T follicular helper cell (primary cell): ENCODE measurements around the gene NDC80.

ENCODE experiments used
- DNase-seq: peaks from one replicate; pipeline ENCODE4 v3.0.0-alpha.2; 2020; ENCODE audit warnings: low read depth

NDC80 gene

DNA sequence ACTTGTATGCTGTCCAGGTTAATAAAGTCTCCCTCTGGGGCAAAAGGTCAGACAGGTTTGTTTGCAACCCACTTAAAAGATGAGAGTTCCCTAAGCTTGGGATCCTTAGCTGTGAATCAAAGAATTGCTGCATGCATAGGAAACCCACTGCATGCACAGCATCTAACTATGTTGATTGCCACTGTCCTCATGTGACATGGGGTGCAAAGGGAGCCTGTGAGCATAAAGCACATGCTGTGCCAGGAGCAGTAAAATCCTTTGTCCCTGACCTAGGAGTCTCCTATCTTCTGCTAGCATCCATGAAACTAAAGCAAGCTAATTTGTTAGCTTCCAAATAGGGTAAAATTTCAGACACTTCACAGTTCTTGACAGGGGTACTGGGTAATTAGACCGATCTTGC, 13.8 kb upstream of the NDC80 start:
- no peak for DNase-seq

DNA sequence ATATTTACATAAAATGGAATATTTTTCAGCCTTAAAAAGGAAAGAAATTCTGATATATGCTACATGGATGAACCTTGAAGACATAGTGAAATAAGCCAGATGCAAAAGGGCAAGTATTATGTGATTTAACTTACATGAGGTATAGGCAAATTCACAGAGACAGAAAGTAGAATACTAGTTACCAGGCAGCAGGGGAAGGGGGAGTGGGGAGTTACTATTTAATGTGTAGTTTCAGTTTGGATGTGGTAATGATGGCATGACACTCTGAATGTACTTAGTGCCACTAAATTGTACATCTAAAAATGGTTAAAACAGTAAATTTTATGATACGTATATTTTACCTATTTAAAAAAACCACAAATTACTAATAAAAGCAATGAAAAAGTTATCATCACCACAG, 12.1 kb upstream of the NDC80 start:
- no peak for DNase-seq

DNA sequence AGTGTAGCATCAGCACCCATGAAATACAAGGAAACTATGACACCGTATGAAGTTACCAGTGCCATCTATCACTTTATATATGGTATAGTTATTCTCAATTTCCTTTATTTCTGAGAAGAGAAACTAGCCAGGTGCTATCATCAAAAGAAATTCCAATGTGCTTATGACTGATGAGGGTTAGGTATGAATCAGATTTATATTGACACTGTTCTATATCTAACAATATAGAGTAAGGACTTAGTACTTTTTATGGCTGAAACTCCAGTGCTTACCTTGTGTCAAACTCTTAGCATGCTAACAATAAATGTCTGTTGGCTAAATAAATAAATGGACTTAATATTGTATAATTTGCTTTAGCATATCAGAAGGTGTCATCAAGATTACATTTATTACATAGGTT, 7.0 kb upstream of the NDC80 start:
- DNase-seq = no peak

DNA sequence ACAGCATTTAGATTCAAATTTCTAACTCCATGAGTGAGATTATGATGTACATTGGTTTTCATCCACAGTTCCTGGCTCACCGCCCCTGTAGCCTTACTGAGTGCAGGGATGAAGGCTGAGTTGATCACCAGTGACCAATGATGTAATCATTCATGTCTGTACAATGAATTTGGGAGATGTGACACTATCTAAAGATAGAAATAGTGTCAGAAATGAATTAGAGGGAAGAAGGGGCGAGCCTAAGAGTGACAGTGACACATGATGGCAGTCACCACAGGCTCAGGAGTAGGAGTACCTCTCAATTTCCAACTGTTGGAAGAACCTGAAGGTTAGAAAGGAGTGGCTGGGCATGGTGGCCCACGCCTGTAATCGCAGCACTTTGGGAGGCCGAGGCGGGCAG, 3.2 kb upstream of the NDC80 start:
- no peak for DNase-seq

DNA sequence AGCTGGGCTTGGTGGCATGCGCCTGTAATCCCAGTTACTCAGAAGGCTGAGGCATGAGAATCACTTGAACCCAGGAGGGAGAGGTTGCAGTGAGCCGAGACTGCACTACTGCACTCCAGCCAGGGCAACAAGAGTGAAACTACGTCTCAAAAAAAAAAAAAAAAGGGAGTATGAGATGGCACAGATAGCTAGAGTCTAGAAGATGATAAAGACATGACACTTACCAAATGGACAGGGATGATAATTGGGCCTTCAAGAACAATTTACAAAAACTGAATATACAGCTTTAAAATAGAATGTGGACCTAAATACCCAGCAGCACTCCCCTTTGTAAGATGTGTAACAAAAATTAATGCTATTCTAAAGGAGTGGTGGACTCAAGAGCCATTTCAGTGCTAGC, 2.8 kb upstream of the NDC80 start:
- no peak for DNase-seq

DNA sequence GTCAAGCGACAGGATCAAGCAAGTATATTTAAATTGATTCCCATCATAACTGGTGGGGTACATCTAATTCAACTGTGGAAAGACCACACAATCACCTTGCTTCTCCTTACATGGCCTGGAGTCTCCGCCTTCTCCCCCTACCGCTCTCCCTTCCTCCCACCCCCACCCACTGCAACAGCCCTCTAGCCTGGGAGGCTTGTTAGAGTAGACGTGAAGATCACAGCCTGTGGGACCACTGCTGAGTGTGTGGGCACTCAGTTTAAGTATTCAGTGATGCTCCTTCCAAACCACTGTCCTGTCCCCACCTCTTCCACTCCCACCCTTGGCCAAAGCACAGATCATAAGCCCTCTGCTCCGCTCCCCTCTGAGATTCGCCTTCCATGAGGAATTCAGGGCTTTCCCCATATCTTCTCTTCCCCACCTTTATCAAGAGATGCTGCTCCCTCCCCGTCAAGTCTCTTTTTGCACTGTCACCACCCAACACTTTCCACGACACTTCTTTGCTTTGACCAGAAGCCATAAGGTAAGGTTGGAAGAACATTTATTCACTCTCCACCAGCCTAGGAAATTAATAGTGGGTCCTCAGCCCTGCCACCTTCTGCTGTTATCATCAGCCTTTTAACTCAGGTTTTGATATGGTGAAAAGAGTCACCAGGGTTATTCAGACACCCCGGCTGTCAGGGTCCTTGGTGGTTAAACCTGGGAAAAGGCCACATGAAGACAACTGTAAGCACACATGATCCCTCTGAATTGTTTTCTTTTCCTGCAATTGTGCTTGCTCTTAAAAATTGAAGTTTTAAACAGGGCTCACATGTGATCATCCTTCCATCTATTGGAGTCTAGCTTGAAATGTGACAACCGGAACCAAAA, 1.8 kb upstream of the NDC80 start:
- no peak for DNase-seq

DNA sequence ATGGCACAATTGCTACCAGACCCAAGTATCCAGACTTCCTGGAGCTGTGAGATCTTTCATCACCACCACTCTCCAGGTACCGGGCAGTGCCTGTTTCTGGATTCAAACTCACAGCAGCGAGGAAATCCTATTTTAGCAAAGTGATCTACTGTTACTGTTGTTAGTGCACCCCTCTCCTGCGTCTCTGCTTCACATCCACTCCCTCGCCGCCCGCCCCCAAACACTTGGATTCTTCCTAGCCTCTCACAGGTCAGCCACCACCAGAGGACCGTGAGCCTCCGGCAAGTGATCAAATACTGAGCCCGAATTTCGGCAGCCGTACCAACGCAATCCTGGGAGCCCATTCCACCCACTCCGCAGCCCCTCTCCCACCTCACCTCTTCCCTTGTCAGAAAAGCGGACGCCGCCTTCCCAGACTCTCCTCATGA, 571 bp upstream of the NDC80 start:
- peak; percentile 48 for DNase-seq

DNA sequence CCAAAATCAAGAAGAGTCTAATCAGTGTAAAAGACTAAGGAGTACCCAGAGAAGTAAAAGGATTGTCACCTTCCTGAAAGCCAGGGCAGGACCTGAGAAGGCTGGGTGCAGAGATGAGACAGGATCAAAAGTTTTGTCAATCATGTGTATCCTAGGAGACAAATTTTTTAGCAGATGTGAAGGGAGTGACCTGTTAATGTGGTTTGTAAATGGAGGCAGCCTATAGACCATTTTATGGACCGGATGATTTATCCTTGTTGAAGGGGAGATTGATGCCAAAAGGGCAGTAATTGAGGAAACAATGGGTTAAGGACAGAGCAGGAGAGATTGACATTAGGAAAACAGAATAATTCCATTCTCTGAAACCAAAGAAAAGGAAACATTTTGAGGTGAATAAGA, 813 bp downstream of the NDC80 start:
- no peak for DNase-seq

DNA sequence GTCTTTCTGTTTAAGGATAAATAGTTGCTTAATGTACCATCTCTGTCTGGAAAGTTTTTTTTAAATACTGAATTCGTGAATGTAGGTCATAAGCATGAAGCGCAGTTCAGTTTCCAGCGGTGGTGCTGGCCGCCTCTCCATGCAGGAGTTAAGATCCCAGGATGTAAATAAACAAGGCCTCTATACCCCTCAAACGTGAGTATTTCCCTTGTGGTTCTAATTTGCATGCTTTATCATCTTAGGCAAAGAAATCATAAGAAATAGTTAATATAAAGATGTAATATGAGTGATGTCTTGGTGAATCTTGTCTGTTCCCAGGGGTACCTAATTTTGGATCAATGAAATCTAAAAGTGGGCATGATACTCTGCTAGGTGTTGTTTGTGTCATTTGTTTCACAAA, 1.5 kb downstream of the NDC80 start:
- DNase-seq = no peak

DNA sequence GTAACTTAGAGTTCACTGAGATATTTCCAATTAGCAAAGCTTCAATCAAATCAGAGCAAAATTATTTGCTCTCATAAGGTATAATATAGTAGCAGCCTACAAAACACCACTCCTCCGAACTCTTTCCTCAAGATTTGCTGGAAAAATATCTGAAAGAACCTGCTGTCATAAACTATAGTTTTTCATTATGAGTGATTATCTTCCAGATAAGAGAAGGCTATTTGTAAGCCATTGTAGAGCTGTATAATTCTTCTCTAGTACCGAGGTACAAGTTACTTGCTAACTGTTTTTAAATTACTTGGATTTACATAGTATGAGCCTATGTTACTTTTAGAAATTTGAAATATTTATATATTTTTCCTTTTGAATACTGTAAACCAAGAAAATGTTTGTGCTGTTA, 2.1 kb downstream of the NDC80 start:
- DNase-seq = no peak

DNA sequence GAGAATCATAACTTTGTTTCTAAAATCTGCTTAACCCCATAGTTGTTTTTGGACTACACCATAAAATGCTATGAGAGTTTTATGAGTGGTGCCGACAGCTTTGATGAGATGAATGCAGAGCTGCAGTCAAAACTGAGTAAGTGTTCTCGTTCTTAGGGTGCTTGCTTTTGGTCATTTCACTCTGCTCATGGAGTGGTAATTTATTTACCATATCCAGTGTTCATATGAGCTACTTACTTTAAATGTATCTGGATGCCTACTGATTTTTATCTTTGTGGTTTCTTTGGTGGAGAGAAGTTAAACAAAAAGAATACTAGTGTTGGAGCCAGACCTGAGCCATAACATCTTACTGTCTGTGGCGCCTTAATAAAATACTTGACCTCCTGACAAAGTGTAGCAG, 16.4 kb downstream of the NDC80 start:
- DNase-seq = no peak

DNA sequence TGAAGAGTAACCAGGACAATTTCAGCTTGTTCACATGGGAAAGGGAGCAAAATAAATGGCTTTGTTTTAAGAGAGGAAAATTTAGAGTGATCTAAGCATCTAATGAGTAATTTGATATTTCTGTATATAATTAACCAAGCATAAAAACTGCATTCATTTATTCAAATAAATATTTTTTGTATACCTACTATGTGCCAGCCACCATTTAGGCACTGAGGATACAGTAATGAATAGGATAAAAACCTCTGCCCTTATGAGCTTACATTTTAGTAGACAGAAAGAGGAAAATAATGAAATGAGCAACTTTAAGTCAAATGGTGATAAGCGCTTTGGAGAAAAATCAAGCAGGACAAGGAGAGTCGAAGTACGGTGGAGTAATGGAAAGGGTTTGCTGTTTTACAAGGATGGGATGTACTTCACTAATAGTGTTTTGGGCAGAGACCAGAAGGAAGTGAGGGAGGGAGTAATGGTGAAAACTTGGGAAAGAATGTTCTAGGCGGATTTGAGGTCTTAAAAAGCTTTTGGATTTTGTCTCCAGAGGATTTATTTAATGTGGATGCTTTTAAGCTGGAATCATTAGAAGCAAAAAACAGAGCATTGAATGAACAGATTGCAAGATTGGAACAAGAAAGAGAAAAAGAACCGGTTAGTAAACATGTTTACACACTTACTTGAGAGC, 17.4 kb downstream of the NDC80 start:
- DNase-seq = no peak

DNA sequence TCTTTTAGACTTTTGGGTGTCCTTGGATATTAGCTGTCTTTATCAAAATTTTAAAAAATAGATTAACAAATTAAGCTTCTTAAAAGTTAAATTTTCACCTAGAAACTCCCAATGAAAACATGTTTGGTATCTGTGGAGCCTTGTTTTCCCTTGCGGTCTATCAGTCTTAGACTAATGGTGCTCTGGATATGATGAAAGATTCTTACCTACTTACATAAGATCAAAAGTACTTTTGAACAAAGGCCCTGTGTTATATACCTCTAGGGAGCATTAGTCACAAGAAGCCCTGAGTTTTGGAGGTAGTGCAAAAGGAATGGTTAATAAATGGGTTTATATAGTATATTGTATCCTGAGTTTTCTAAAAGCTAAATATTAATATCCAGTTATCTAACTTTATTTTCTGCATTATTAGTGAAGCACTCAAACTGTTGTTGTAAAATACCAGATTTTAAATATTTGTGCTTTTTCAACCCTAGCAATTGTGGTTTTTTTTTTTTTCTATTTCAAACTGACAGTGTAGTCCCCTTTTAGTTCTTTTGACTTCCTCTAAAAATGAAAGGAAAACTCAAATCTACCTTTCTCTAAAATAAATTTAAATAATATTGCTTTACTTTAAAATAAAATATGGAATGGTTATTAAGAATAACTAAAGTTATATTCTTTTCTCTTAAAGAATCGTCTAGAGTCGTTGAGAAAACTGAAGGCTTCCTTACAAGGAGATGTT, 18.1 kb downstream of the NDC80 start:
- no peak for DNase-seq

DNA sequence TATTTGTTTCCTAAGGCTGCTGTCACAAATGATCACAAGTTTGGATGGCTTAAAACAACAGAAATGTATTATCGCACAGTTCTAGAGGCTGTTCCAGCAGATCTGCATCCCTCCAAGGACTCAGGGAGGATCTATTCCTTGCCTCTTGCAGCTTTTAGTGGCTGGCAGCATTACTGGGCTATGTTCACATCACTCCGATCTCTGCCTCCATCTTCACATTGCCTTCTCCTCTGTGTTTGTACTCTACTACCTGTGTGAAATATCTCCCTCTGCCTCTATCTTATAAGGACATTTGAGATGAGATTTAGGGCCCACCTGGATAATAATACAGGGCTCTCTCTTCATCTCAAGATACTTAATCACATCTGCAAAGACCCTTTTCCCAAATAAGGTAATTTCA, 18.9 kb downstream of the NDC80 start:
- no peak for DNase-seq

DNA sequence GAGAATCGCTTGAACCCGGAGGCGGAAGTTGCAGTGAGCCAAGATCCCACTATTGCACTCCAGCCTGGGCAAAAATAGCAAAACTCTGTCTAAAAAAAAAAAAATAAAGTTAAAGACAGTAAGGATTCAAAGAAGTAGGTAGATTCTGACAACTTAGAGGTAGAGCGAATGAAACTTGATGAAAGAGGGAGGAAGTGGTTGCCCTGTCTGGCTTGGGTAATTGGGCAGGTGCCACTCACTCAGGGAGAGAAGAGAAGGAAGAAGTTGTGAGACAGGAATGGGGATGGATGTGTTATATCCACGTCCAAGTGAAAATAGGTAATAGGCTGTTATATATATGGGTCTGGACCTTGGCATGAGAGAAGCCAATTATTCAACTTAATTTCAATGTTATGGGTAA, 26.3 kb downstream of the NDC80 start:
- no peak for DNase-seq

DNA sequence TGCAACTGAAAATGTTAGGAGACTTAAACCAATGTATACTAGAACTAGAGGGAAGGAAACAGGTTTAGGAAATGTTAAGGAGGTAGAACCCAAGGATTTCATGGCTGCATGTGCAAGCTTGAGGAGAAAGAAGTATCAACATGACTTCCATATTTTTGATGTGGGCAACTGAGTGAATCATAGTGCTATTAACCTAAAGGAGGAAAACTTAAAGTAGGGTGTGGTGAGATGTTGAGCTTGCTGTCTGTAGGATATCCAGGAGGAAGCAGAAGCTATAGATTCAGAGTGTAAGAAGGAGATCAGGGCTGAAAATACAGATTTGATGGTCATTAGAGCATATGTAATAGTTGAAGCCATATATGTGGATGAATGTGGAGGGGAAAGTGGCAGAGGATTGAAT, 31.5 kb downstream of the NDC80 start:
- no peak for DNase-seq

DNA sequence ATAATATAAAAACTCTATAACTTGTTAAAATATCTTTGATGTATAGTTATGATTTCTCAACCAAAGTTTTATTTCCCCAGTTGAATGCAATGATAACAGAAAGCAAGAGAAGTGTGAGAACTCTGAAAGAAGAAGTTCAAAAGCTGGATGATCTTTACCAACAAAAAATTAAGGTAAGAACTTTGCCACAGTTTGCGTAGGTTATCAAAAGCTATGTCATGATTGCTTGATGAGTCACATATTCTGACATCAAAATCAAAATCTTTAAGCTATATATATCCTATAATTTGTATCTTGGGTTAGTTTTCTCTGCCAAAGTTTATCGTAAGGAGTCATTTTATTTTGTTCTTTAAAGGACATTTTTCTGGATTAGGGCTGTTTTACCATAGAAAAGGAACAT, 35.0 kb downstream of the NDC80 start:
- DNase-seq = no peak

DNA sequence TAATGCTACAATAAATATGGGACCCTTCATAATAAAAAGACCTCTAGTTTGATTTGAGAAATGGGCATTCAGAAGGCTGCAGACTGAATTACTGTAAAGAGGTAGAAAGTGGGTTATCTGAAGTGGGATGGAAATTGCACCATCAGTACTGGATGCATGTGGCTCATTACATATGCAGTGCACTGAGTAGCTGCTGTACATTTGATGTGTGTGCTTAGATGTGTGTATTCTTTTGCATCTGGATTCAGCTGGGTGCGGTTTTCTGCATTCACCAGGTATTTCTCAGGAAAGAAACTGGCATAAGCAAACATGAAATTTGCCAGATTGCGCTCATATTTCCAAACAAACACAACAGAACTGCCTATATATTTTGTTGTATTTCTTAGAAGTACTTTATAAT, 38.2 kb downstream of the NDC80 start:
- no peak for DNase-seq

DNA sequence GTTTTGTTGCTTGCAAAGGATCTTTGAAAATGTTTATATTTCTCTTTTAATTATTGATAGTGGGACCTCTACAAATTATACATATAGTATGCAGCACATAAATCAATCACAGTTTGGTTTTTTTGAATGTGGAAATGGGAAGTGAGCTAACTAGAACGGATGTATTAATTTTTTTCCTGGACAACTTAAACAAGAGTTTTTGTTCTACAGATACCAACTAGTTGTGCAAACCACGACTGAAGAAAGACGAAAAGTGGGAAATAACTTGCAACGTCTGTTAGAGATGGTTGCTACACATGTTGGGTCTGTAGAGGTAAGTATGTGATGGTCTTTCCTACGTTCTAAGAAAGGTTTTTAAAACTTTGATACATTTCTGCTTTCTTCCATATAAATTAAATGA, 39.2 kb downstream of the NDC80 start:
- no peak for DNase-seq

DNA sequence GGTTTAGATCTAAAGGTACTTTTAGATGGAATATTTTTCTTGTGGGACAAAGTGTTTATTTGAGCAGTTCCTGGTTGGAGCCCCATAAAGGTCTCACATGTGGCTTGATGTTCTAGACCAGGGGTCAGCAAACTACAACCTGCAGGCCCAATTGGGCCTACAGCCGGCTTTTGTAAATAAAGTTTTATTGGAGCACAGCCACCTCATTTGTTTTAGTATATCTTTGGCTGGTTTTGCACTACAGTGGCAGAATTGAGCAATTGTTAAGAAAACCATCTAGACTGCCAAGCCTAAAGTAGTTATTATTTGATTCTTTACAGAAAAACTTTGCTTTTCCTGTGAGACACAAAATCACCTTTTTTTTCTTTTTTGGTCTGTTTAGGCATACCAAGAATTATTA, 41.6 kb downstream of the NDC80 start:
- no peak for DNase-seq

DNA sequence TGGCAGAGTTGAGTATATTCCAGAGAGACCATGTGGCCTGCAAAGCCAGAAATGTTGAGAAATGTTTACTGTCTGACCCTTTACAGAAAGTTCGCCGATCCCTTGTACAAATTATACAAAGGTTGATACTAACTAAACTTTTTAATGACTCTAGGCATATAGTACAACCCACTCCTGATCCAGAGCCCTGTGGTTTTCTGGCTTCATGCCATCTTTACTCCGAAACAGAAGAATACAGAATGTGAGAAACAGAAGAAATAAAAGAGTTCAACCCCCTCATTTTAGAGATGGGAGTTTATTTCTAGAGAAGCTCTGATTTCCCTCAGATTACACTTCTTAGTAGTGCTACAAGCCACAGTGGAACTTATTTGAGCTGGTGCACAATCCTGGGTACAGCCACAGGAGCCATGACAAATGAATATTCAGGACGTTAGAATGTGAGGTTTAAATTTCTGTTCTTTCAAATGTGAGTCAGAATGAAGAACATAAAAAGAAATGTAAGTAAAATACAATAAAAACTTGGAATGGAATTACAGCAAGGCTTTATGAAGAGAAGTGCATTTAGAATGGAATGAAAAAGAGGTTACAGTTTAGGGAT, 46.1 kb downstream of the NDC80 start:
- no peak for DNase-seq

DNA sequence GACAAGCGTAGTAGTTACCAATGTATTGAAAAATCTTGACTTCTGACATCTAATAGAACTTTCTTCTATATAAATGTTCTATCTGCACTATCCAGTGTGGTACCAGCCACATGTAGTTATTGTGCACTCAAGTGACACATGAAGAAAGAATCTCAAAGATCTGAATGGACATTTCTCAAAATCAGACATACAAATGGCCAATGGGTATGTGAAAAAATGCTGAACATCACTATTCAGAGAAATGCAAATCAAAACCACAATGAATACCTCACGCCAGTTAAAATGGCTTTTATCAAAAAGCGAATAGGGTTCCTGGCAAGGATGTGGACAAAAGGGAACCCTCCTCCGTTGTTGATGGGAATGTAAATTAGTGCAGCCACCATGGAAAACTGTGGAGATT, 46.7 kb downstream of the NDC80 start:
- DNase-seq = no peak

DNA sequence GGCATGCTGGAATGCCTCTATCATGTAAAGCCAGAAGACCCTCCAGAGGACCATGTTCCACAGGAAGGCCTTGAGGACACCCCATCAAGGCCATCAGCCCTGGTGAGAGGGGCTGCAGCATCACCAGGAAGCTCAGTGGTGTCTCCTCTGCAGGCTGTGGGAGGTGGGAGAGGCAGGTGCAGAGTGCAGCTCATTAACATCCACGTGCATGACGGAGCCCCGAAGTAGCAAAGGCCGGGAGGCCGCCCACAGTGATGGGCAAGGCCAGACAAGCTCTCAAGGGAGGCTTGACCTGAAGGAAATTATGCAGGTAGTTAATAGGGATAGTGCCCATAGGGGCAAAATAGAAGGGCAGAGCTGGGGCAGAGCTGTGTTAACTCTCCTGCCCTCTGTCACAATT, 53.9 kb downstream of the NDC80 start:
- no peak for DNase-seq
